ENCODE measurements around the gene CDK18. TPM values are rescaled to one million over a fixed set of nuclear protein-coding genes. Genes with fewer than 3 reads are reported as not detected.

The CDK18 gene
- total and polyA plus RNA-seq, 9 of the 15 experiments (the other 6 are each of a cell fraction or from before 2014, with no cell fraction given) = 0.05 to 0.69 (median 0.17) TPM; not detected in 2

DNA sequence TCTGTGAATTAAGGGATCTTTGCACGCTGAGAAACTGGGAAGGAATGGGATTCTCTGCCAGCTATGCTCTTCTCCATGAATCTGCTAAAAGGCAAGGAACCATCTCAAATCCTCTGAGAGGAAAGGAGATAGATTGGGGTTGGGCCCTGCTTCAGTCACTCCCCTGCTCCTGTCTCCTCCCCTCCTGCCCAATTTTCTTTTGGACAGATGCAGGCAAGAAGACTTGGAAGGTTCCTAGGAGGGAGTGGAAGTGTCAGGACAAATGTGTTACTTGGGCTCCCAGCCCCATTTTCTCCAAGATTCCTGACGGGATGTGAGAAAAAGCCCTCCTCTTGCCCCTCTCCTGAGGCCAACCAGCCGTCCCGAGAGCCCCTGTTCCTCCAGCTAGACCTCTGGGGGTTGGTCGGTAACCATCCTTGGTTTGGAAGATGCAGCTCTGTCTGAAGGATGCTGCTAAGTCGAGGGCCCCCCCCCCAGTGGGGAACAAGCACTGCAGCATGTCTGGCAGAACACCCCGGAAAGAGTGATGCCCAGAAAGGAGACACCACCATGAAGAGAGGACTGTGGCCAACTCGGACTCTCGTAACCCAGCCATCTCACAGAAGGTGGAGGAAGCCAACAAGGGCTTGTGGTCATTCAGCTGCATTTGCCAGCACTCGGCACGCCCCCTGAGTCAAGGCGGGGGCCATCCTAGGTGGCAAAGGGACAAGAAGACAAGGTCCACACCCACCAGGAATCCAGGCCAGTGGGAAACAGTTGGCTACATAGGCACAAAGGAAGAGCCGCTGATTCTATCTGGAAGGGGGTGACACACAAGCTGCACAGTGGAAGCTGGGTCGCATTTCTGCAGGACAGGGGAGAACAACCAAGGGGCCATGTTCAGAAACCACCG, 43.7 kb downstream of the CDK18 start (continued):
- peak in 1 of 2 experiments; percentile 28; a peak in 1 of 4 replicates for TF ChIP-seq RAD21 (CRISPR knock-in tag; conservative IDR thresholded peaks at IDR 0.05 in 1 of 2, IDR thresholded peaks at IDR 0.05 in 1 of 2)
- TF ChIP-seq, protein P1, sequence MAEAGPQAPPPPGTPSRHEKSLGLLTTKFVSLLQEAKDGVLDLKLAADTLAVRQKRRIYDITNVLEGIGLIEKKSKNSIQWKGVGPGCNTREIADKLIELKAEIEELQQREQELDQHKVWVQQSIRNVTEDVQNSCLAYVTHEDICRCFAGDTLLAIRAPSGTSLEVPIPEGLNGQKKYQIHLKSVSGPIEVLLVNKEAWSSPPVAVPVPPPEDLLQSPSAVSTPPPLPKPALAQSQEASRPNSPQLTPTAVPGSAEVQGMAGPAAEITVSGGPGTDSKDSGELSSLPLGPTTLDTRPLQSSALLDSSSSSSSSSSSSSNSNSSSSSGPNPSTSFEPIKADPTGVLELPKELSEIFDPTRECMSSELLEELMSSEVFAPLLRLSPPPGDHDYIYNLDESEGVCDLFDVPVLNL (CRISPR knock-in tag; IDR thresholded peaks at IDR 0.05; ENCODE audit: low read depth) = no peak

DNA sequence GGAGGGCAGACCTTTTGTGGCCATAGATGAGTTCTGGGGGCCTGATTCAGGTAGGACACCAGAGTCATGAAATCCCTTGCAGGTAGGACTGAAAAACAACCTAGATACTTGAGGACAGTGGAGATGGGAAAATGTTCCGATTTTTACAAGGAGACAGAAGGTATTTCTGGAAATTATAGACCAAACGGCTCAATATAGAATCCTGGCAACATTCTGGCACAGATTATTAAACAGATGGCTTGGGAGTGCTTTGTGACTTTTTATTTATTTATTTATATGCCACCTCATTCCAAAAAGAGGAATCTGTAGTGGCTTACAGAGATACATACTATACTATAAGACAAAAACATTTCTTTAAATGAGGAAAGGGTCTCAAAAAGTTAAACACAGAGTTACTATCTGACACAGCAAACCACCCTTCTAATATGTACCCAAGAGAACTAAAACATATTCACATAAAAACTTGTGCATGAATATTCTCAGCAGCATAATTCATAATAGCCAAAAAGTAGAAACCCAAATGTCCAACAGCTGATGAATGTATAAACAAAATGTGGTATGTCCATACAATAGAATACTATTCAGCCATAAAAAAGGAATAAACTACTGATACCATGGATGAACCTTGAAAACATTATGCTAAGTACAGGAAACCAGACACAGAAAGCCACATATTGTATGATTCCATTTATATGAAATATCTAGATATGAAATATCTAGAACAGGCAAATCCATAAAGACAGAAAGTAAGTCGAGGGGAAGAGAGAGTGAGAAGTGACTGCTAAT, 49.8 kb downstream of the CDK18 start:
- Histone ChIP-seq H3K27ac (ENCODE audit: extremely low read depth, low read depth, low read length) (no peak overlapping the region), H3K9me3 (replicated peaks; ENCODE audit: control insufficient read depth, insufficient read depth, low read depth, low read length) (peaks cover 3% of the 10 kb centered on the region; the same call in 1 of the 2 replicates), H2AFZ (ENCODE audit: low read depth, low read length) (no peak overlapping the region), H3K9me1 (ENCODE audit: control insufficient read depth, insufficient read depth, low read length) (no peaks in the 10 kb centered on the region), H3K4me1 (replicated peaks in 1 of 2; ENCODE audit: control insufficient read depth in 2 of 2, insufficient read depth in 2 of 2, low read length in 2 of 2) (no peaks in the 10 kb centered on the region), H3K79me2 (ENCODE audit: control insufficient read depth, insufficient read depth, low read length) (no peaks in the 10 kb centered on the region), H3K4me3 (no peak overlapping the region), H3K36me3 (ENCODE audit: control insufficient read depth, insufficient read depth, low read length) (no peaks in the 10 kb centered on the region), H3K4me2 (ENCODE audit: insufficient read depth, low read length) (no peak overlapping the region), H3K9ac (ENCODE audit: insufficient read depth in 1 of 2, low read depth in 2 of 2, low read length in 2 of 2) (no peak overlapping the region), H4K20me1 (replicated peaks; ENCODE audit: control insufficient read depth, insufficient read depth, low read length) (no peaks in the 10 kb centered on the region), H3K27me3 (ENCODE audit: control insufficient read depth in 2 of 2, insufficient read depth in 2 of 2, low read length in 2 of 2) (0 out of 5 replicates have a peak, but pooled peaks cover 0 to 14% of the 10 kb centered on the region in 2 experiments)
- intact Hi-C loops (cut with micrococcal nuclease) = no loop called here
- TF ChIP-seq ADNP (tag; IDR thresholded peaks at IDR 0.05) (0 out of 2 replicates have a peak, but pooled peaks have one; percentile 28), RBM25 (IDR thresholded peaks at IDR 0.05; ENCODE audit: low read depth, low read length, severe bottlenecking) (peak; percentile 76), ATF1 (CRISPR knock-in tag; IDR thresholded peaks at IDR 0.05) (no peak), ATF1 (tag; IDR thresholded peaks at IDR 0.05) (no peak), ZNF124 (CRISPR knock-in tag; IDR thresholded peaks at IDR 0.05) (no peak), SMAD2 (IDR thresholded peaks at IDR 0.05; ENCODE audit: low read depth, low read length) (no peak), ZNF146 (CRISPR knock-in tag; IDR thresholded peaks at IDR 0.05; ENCODE audit: unreplicated experiment) (peak; percentile 88)
- no peak for FAIRE-seq
- CTCF ChIA-PET (ENCODE audit: low intra/inter-chr PET ratio) = no interaction called here
- DNase-seq (ENCODE audit: extremely low read depth in 1 of 4, low spot score in 3 of 4) = no peak
- in situ Hi-C loops (cut with MboI) = no loop called here
- no peak for ATAC-seq
- 2% methylated on average over 3 of the region's 3 CpGs for whole genome bisulfite sequencing (ENCODE audit: insufficient coverage, low coverage, missing lambda C conversion rate)
- BruUV-seq (replicated peaks) = no TSS peak
- POLR2A ChIA-PET = interaction anchor here (1.3 kb wide), 1 partner anchor 8 kb away, joined by 3 read pairs; no protein-coding TSS in a partner anchor
